Measurements from ENCODE around the gene NRXN3.

Gene NRXN3

GRCh38 chr14:79379266-79379665 lies 1209.1 kb downstream of the NRXN3 start:
- no peak for TF ChIP-seq Cebpa-rat (IDR thresholded peaks at IDR 0.05)

GRCh38 chr14:79383031-79383430 lies 1212.9 kb downstream of the NRXN3 start:
- Histone ChIP-seq H4K20me1 (no peaks in the 10 kb centered on the region), H3K4me1 (no peaks in the 10 kb centered on the region), H3K36me3 (no peaks in the 10 kb centered on the region), H3K9ac (no peak overlapping the region), H3K9me3 (no peaks in the 10 kb centered on the region), H3K4me2 (no peak overlapping the region), H3K27me3 (no peaks in the 10 kb centered on the region), H3K4me3 (no peak overlapping the region), H3K27ac (no peak overlapping the region)
- TF ChIP-seq Cebpa-rat (IDR thresholded peaks at IDR 0.05): no peak

More at GRCh38 chr14:79379266-79379665, 1209.1 kb downstream of the NRXN3 start:
- H3K27ac ChIP-seq: no peak overlapping the region
- no peak overlapping the region for H3K4me3 ChIP-seq
- H3K36me3 ChIP-seq: no peaks in the 10 kb centered on the region
- H4K20me1 ChIP-seq: no peaks in the 10 kb centered on the region
- no peaks in the 10 kb centered on the region for H3K27me3 ChIP-seq
- no peak overlapping the region for H3K9ac ChIP-seq
- no peaks in the 10 kb centered on the region for H3K4me1 ChIP-seq
- no peak overlapping the region for H3K4me2 ChIP-seq
- H3K9me3 ChIP-seq: no peaks in the 10 kb centered on the region

- Histone ChIP-seq H3K27me3 (no peaks in the 10 kb centered on the region), H3K9me3 (no peaks in the 10 kb centered on the region), H4K20me1 (no peaks in the 10 kb centered on the region), H3K4me3 (no peak overlapping the region), H3K4me1 (no peaks in the 10 kb centered on the region), H3K9ac (no peak overlapping the region), H3K36me3 (no peaks in the 10 kb centered on the region), H3K27ac (no peak overlapping the region), H3K4me2 (no peak overlapping the region)
- no peak for TF ChIP-seq Cebpa-rat (IDR thresholded peaks at IDR 0.05)
These were observed 1213.3 kb downstream of the NRXN3 start for GRCh38 chr14:79383475-79383874.

GRCh38 chr14:79395061-79395460 lies 1224.9 kb downstream of the NRXN3 start:
- H3K36me3 ChIP-seq: no peaks in the 10 kb centered on the region
- H3K9me3 ChIP-seq: no peaks in the 10 kb centered on the region
- no peak overlapping the region for H3K4me3 ChIP-seq
- H3K4me1 ChIP-seq: no peaks in the 10 kb centered on the region
- no peak overlapping the region for H3K27ac ChIP-seq
- no peak overlapping the region for H3K4me2 ChIP-seq
- no peak for TF ChIP-seq Cebpa-rat (IDR thresholded peaks at IDR 0.05)
- H3K27me3 ChIP-seq: no peaks in the 10 kb centered on the region
- no peak overlapping the region for H3K9ac ChIP-seq
- no peaks in the 10 kb centered on the region for H4K20me1 ChIP-seq

- no peak overlapping the region for H3K4me2 ChIP-seq
- TF ChIP-seq Cebpa-rat (IDR thresholded peaks at IDR 0.05): no peak
- no peak overlapping the region for H3K9ac ChIP-seq
- H4K20me1 ChIP-seq: no peaks in the 10 kb centered on the region
- no peaks in the 10 kb centered on the region for H3K9me3 ChIP-seq
- H3K27me3 ChIP-seq: no peaks in the 10 kb centered on the region
- no peaks in the 10 kb centered on the region for H3K36me3 ChIP-seq
- no peaks in the 10 kb centered on the region for H3K4me1 ChIP-seq
- H3K4me3 ChIP-seq: no peak overlapping the region
- no peak overlapping the region for H3K27ac ChIP-seq
These were observed 1234.8 kb downstream of the NRXN3 start for GRCh38 chr14:79404874-79405511.

GRCh38 chr14:79405512-79405910 lies 1235.3 kb downstream of the NRXN3 start:
- H3K27ac ChIP-seq: no peak overlapping the region
- H3K9me3 ChIP-seq: no peaks in the 10 kb centered on the region
- no peak overlapping the region for H3K4me3 ChIP-seq
- H3K36me3 ChIP-seq: no peaks in the 10 kb centered on the region
- no peaks in the 10 kb centered on the region for H3K27me3 ChIP-seq
- no peak overlapping the region for H3K4me2 ChIP-seq
- no peak overlapping the region for H3K9ac ChIP-seq
- H3K4me1 ChIP-seq: no peaks in the 10 kb centered on the region
- H4K20me1 ChIP-seq: no peaks in the 10 kb centered on the region
- TF ChIP-seq Cebpa-rat (IDR thresholded peaks at IDR 0.05): no peak

GRCh38 chr14:79407572-79407971 lies 1237.4 kb downstream of the NRXN3 start:
- no peak overlapping the region for H3K4me2 ChIP-seq
- H3K27ac ChIP-seq: no peak overlapping the region
- H4K20me1 ChIP-seq: no peaks in the 10 kb centered on the region
- no peaks in the 10 kb centered on the region for H3K4me1 ChIP-seq
- no peaks in the 10 kb centered on the region for H3K27me3 ChIP-seq
- TF ChIP-seq Cebpa-rat (IDR thresholded peaks at IDR 0.05): no peak
- no peak overlapping the region for H3K4me3 ChIP-seq
- no peaks in the 10 kb centered on the region for H3K9me3 ChIP-seq
- no peaks in the 10 kb centered on the region for H3K36me3 ChIP-seq
- no peak overlapping the region for H3K9ac ChIP-seq

- H3K36me3 ChIP-seq: no peaks in the 10 kb centered on the region
- no peaks in the 10 kb centered on the region for H3K27me3 ChIP-seq
- no peaks in the 10 kb centered on the region for H4K20me1 ChIP-seq
- no peaks in the 10 kb centered on the region for H3K9me3 ChIP-seq
- no peak overlapping the region for H3K4me3 ChIP-seq
- TF ChIP-seq Cebpa-rat (IDR thresholded peaks at IDR 0.05): no peak
- no peak overlapping the region for H3K9ac ChIP-seq
- H3K4me1 ChIP-seq: no peaks in the 10 kb centered on the region
- no peak overlapping the region for H3K4me2 ChIP-seq
- no peak overlapping the region for H3K27ac ChIP-seq
These were observed 1238.5 kb downstream of the NRXN3 start for GRCh38 chr14:79408696-79409095.

- Histone ChIP-seq H3K4me3 (no peak overlapping the region), H3K9me3 (no peaks in the 10 kb centered on the region), H4K20me1 (no peaks in the 10 kb centered on the region), H3K27ac (no peak overlapping the region), H3K27me3 (no peaks in the 10 kb centered on the region), H3K9ac (no peak overlapping the region), H3K4me1 (no peaks in the 10 kb centered on the region), H3K36me3 (no peaks in the 10 kb centered on the region), H3K4me2 (no peak overlapping the region)
- TF ChIP-seq Cebpa-rat (IDR thresholded peaks at IDR 0.05): no peak
These were observed 1241.4 kb downstream of the NRXN3 start for GRCh38 chr14:79411403-79412174.

GRCh38 chr14:79412822-79413221 lies 1242.6 kb downstream of the NRXN3 start:
- Histone ChIP-seq H3K27me3 (no peaks in the 10 kb centered on the region), H3K4me1 (no peaks in the 10 kb centered on the region), H3K36me3 (no peaks in the 10 kb centered on the region), H3K27ac (no peak overlapping the region), H3K9me3 (no peaks in the 10 kb centered on the region), H3K9ac (no peak overlapping the region), H3K4me3 (no peak overlapping the region), H4K20me1 (no peaks in the 10 kb centered on the region), H3K4me2 (no peak overlapping the region)
- TF ChIP-seq Cebpa-rat (IDR thresholded peaks at IDR 0.05): no peak

Measured in BLaER1 (cell line).